Activated B cell treated with CpG ODN at 0.5 μM for 24 hours (primary cell): ENCODE measurements around the gene NOL4L. TPM values are rescaled to one million over a fixed set of nuclear protein-coding genes. Genes with fewer than 3 reads are reported as not detected.

Source experiments
- ATAC-seq: fragments of 200-7000 bp; cut with Tn5 transposase; one replicate; pipeline ENCODE4 v1.10.0; 2021; ENCODE audit warnings: low read depth, mild to moderate bottlenecking, moderate library complexity
- CTCF ChIA-PET: fragments of 350-600 bp; sonication (Branson Sonifier 250); formaldehyde crosslinking; loops from one replicate; lab custom pipeline; 2021; ENCODE audit warnings: antibody characterized with exemption; lab: Charles Lee
- POLR2A ChIA-PET: fragments of 350-600 bp; sonication (Branson Sonifier 250); formaldehyde crosslinking; loops from one replicate; lab custom pipeline; 2021; ENCODE audit warnings: antibody characterized with exemption; lab: Charles Lee
- DNase-seq: peaks from one replicate; pipeline ENCODE4 v3.0.0; 2022
- H3K27ac Mint-ChIP-seq: one replicate; pipeline ENCODE4 v1.8.0; 2020; ENCODE audit warnings: mixed read lengths
- H3K27me3 Mint-ChIP-seq: one replicate; pipeline ENCODE4 v1.8.0; 2021; ENCODE audit warnings: mixed read lengths
- H3K36me3 Mint-ChIP-seq: one replicate; pipeline ENCODE4 v1.8.0; 2021; ENCODE audit warnings: low read depth, mixed read lengths
- H3K4me1 Mint-ChIP-seq: one replicate; pipeline ENCODE4 v1.8.0; 2021; ENCODE audit warnings: mixed read lengths
- H3K4me3 Mint-ChIP-seq: one replicate; pipeline ENCODE4 v1.8.0; 2020; ENCODE audit warnings: mild to moderate bottlenecking, mixed read lengths
- H3K9me3 Mint-ChIP-seq: one replicate; pipeline ENCODE4 v1.8.0; 2020; ENCODE audit warnings: mixed read lengths
- intact Hi-C: fragments of 100-400 bp; cut with micrococcal nuclease; formaldehyde crosslinking; loops from one replicate; pipeline ENCODE4 v1.15.1; 2024
- total RNA-seq: library from RNA; stranded (reverse); gene quantifications from 2 replicates; pipeline ENCODE4 v1.2.3, GENCODE V29; 2022
- TF ChIP-seq, protein P1 (sequence below): fragments of 200-600 bp; IDR thresholded peaks from one replicate; pipeline ENCODE4 v1.8.0; 2022; ENCODE audit warnings: antibody characterized with exemption, mild to moderate bottlenecking

The NOL4L gene
- total RNA-seq, 1 donor from 2014 or later = 4.7 TPM

DNA sequence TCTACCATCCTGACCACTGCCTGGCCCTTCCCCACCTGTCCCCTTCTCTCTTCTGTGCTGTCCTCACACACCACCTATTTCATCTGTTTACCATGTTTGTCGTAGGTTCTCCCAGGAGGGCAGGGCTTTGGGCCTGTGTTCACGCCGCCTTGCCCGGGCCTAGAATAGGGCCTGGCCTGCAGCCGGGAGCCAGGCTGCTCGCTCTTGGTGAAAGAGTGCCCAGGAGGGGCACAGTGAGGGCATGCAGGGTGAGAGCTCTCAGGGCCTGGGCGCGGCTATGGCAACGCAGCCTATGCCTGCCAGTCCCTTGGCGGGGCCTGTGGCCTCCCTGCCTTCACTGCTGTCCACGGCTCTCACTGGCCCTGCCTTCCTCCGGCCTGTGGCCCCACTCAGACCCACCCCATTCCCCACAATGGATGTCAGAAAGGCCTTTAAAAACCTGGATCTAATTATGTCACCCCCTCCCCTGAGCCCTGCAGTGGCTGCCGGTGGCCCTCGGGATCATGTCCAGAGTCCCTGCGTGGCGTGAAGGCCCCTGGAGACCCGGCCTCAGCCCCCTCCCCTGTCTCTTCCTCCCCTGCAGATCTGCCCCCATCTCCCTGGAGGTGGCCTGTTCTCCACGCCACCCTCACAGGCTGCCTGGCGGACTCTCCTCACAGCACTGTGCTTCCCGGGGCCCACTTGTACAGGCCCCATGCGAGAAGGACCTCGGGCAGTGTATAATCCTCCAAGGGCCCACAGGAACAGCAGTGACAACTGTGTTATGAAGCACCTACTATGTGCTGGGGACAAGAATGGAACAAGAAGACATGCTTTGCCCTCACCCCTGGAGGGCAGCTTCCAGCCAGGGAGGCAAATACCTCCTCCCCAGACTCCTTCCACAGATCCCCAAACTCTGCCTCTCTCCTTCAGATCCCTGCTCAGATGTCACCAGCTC lies 22.9 kb upstream of the NOL4L start:
- Mint-ChIP-seq H3K27me3 (peaks cover 15% of the 10 kb centered on the region), H3K4me1 (peaks cover 15% of the 10 kb centered on the region), H3K9me3 (no peaks in the 10 kb centered on the region), H3K36me3 (no peaks in the 10 kb centered on the region), H3K4me3 (no peak overlapping the region), H3K27ac (no peak overlapping the region)
- ChIA-PET CTCF (no interaction called here), POLR2A (interaction anchor here (0.5 kb wide), 1 partner anchor 72 kb away, joined by 5 read pairs; no protein-coding TSS in a partner anchor)
- TF ChIP-seq, protein P1, sequence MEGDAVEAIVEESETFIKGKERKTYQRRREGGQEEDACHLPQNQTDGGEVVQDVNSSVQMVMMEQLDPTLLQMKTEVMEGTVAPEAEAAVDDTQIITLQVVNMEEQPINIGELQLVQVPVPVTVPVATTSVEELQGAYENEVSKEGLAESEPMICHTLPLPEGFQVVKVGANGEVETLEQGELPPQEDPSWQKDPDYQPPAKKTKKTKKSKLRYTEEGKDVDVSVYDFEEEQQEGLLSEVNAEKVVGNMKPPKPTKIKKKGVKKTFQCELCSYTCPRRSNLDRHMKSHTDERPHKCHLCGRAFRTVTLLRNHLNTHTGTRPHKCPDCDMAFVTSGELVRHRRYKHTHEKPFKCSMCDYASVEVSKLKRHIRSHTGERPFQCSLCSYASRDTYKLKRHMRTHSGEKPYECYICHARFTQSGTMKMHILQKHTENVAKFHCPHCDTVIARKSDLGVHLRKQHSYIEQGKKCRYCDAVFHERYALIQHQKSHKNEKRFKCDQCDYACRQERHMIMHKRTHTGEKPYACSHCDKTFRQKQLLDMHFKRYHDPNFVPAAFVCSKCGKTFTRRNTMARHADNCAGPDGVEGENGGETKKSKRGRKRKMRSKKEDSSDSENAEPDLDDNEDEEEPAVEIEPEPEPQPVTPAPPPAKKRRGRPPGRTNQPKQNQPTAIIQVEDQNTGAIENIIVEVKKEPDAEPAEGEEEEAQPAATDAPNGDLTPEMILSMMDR = no peak
- DNase-seq = no peak
- no peak for ATAC-seq
- intact Hi-C loops = no loop called here

DNA sequence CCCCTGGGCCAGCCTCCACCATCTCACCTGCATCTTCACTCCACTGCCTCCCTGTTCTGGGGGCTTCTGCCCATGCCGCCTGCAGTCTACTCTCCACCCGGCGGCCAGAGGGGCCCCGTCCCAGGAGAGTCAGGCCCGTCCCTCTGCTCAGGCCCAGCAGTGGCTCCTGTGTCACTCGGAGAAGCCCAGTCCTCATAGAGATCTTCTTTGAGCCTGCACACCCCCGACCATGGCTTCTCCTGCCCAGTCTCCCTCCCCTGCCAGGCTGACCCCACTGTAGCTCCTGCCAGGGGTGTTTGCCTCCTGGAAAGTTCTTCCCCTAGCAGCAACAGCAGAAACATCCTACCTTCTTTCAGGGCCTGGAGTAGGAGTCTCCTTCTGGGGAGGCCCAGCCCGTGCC lies 22.2 kb upstream of the NOL4L start:
- no peak overlapping the region for H3K27ac Mint-ChIP-seq
- H3K9me3 Mint-ChIP-seq = no peaks in the 10 kb centered on the region
- peaks cover 22% of the 10 kb centered on the region for H3K4me1 Mint-ChIP-seq
- TF ChIP-seq, protein P1 = no peak
- ChIA-PET CTCF (no interaction called here), POLR2A (no interaction called here)
- no peak overlapping the region for H3K4me3 Mint-ChIP-seq
- H3K27me3 Mint-ChIP-seq = peaks cover 15% of the 10 kb centered on the region
- H3K36me3 Mint-ChIP-seq = no peaks in the 10 kb centered on the region
- DNase-seq (no peak), ATAC-seq (no peak)
- intact Hi-C loops = no loop called here

DNA sequence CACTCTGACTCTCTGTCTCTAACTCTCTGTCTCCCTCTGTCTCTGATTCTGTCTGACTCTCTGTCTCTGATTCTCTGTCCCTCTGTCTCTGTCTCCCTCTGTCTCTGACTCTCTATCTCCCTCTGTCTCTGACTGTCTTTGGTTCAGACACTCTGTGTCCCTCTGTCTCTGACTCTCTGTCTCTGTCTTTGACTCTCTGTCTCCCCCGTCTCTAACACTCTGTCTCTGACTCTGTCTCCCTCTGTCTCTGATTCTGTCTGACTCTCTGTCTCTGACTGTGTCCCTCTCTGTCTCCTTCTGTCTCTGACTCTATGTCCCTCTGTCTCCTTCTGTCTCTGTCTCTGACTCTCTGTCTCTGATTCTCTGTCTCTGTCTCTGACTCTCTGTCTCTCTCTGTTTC lies 21.7 kb upstream of the NOL4L start:
- intact Hi-C loops = no loop called here
- POLR2A ChIA-PET = no interaction called here
- Mint-ChIP-seq H3K27ac (no peak overlapping the region), H3K27me3 (peaks cover 13% of the 10 kb centered on the region), H3K36me3 (no peaks in the 10 kb centered on the region), H3K9me3 (no peaks in the 10 kb centered on the region), H3K4me3 (no peak overlapping the region), H3K4me1 (peaks cover 27% of the 10 kb centered on the region)
- TF ChIP-seq, protein P1 = no peak
- ATAC-seq (no peak), DNase-seq (no peak)
- CTCF ChIA-PET = no interaction called here

DNA sequence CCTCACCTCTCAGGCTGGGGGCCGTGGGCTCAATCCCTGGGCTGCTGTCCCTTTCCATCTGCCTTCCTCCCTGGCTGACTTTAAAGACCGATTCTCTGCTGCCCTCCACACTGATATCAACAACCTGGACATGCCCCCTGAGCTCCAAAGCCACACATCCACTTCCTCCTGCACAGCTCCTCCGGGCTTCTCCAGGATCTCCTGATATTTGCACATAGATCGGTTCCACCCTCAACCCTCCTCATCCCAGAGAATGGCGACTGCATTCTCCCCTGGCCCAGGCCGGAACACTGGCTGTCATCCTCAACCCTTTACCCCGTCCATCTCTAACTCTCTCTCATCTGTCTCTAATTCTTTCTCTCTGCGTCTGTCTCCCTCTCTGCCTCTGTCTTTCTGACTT lies 21.0 kb upstream of the NOL4L start:
- Mint-ChIP-seq H3K4me3 (no peak overlapping the region), H3K27ac (no peak overlapping the region), H3K36me3 (no peaks in the 10 kb centered on the region), H3K4me1 (peaks cover 27% of the 10 kb centered on the region), H3K9me3 (no peaks in the 10 kb centered on the region), H3K27me3 (peaks cover 8% of the 10 kb centered on the region)
- POLR2A ChIA-PET = no interaction called here
- TF ChIP-seq, protein P1 = no peak
- intact Hi-C loops = no loop called here
- no peak for DNase-seq
- CTCF ChIA-PET = interaction anchor here (0.5 kb wide), 1 partner anchor 68 kb away, joined by 3 read pairs; no protein-coding TSS in a partner anchor
- ATAC-seq = no peak

DNA sequence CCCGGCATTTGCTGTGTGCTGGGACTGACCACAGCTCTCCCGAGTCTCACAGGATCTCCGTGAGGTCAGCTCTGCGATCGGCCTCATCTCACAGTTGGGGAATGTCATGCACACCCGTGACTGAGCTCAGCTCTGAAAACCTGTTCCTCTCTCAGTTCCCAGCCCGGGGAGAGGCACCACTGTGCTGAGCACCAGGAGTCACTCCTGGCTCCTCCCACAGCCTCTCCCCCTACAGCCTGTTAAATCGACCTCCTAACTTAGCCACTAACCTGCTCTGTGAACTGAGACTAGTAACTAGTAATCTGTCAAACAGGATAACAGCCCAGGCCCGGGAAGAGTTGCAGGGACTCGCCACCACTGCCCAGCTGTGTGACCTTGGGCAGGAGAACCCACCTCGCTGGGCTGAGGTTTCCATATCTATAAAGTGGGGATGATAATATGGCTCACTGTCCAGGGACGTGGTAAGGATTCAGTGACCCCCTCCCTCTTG lies 20.1 kb upstream of the NOL4L start:
- POLR2A ChIA-PET = no interaction called here
- CTCF ChIA-PET = no interaction called here
- ATAC-seq (no peak), DNase-seq (no peak)
- no peaks in the 10 kb centered on the region for H3K9me3 Mint-ChIP-seq
- H3K27me3 Mint-ChIP-seq = peaks cover 8% of the 10 kb centered on the region
- H3K4me3 Mint-ChIP-seq = no peak overlapping the region
- H3K4me1 Mint-ChIP-seq = peaks cover 27% of the 10 kb centered on the region
- intact Hi-C loops = no loop called here
- TF ChIP-seq, protein P1 = no peak
- no peaks in the 10 kb centered on the region for H3K36me3 Mint-ChIP-seq
- no peak overlapping the region for H3K27ac Mint-ChIP-seq
